ENCODE measurements around the gene ATXN2.

DNA sequence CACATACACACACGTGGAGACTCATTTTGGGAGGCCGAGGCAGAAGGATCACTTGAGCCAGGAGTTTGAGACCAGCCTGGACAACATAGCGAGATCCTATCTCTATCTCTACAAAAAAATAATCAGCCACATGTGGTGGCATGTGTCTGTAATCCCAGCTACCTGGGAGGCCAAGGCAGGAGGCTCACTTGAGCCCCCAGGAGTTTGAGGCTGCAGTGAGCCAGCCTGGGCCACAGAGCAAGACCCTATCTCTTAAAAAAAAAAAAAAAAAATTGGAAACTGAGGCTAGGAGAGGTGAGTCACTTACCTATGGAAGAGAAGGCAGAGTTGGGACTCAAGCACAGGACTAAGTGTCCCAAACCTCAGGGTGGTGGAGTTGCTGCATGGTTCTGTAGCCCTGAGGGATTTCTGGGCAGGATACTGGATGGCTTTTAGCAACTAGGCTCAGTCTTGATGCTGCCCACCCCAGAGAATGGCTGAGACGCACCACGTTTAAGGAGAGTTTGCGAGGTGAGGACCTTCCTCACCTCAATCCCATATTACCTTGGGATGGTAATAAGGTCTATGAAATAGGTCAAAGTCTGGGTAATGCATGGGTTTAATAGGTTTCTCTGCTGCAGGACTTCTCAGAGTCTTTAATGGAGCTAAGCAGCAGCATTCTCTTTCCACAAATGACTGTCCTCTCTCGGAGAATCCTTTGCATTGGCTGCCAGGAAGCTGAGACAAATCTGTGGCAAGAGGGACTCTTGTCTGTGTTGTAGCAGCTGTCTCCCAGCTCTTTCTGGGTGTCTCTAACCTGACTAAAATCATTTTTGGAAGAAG, 157.8 kb downstream of the ATXN2 start:
- TF ChIP-seq GATA2 (IDR thresholded peaks at IDR 0.05; ENCODE audit: low read depth, low read length): no peak
- no peak for TF ChIP-seq GATA3 (IDR thresholded peaks at IDR 0.05; ENCODE audit: low read depth, low read length)
